Common myeloid progenitor, CD34-positive (primary cell): ENCODE data around the gene AQP1.

ENCODE experiments used
- CTCF ChIA-PET: fragments of 350-600 bp; sonication (Branson Sonifier 250); formaldehyde crosslinking; loops from one replicate; lab custom pipeline; 2021; ENCODE audit warnings: antibody characterized with exemption; lab: Charles Lee
- POLR2A ChIA-PET: fragments of 350-600 bp; sonication (Branson Sonifier 250); formaldehyde crosslinking; loops from one replicate; lab custom pipeline; 2021; ENCODE audit warnings: antibody characterized with exemption; lab: Charles Lee
- DNase-seq, 3 donors: peaks; one replicate each; pipeline versions ENCODE4 v3.0.0 to v3.0.0-alpha.2; 2013
- H3K27ac ChIP-seq, 2 experiments: 1 replicate in 1 of 2; 2 replicates in 1 of 2; pipeline ENCODE4 v1.7.0; 2013; ENCODE audit warnings: inconsistent platforms in 2 of 2, low read length in 2 of 2, mild to moderate bottlenecking in 2 of 2, low read depth in 1 of 2, moderate library complexity in 1 of 2; ENCODE audit not compliant: severe bottlenecking in 2 of 2, insufficient read depth in 1 of 2, poor library complexity in 1 of 2
- H3K27me3 ChIP-seq, 5 experiments: replicated peaks in 2 of 5; 1 replicate in 3 of 5; 2 replicates in 2 of 5; pipeline versions ENCODE4 v1.6.1 to v1.7.0; 2013; ENCODE audit warnings: low read length in 4 of 5, mild to moderate bottlenecking in 2 of 5, moderate library complexity in 2 of 5, inconsistent platforms in 1 of 5; ENCODE audit not compliant: insufficient read depth in 5 of 5, control insufficient read depth in 4 of 5
- H3K36me3 ChIP-seq, 4 experiments: 1 replicate in 2 of 4; 2 replicates in 2 of 4; pipeline versions ENCODE4 v1.6.1 to v1.7.0; 2013; ENCODE audit warnings: low read length in 3 of 4, control low read depth in 1 of 4, mild to moderate bottlenecking in 1 of 4; ENCODE audit not compliant: control insufficient read depth in 4 of 4, insufficient read depth in 4 of 4
- H3K4me1 ChIP-seq, 4 experiments: 1 replicate in 3 of 4; 2 replicates in 1 of 4; pipeline versions ENCODE4 v1.6.1 to v1.7.1; 2013; ENCODE audit warnings: low read length in 3 of 4, mild to moderate bottlenecking in 3 of 4, control low read depth in 1 of 4, inconsistent platforms in 1 of 4, moderate library complexity in 1 of 4; ENCODE audit not compliant: control insufficient read depth in 4 of 4, insufficient read depth in 4 of 4; ENCODE audit errors: control extremely low read depth in 1 of 4
- H3K4me3 ChIP-seq, 7 experiments: 1 replicate in 4 of 7; 2 replicates in 3 of 7; pipeline versions ENCODE4 v1.5.1 to v1.7.0; 2013; ENCODE audit warnings: mild to moderate bottlenecking in 7 of 7, low read length in 6 of 7, moderate library complexity in 6 of 7, inconsistent platforms in 2 of 7, low read depth in 2 of 7, control low read depth in 1 of 7; ENCODE audit not compliant: insufficient read depth in 4 of 7, control insufficient read depth in 1 of 7; ENCODE audit errors: extremely low read depth in 1 of 7
- H3K9me3 ChIP-seq, 5 experiments: 1 replicate in 4 of 5; 2 replicates in 1 of 5; pipeline versions ENCODE4 v1.6.1 to v1.7.1; 2013; ENCODE audit warnings: low read length in 4 of 5, mild to moderate bottlenecking in 2 of 5, inconsistent platforms in 1 of 5, low read depth in 1 of 5, moderate library complexity in 1 of 5; ENCODE audit not compliant: control insufficient read depth in 4 of 5, insufficient read depth in 2 of 5; ENCODE audit errors: control extremely low read depth in 1 of 5
- WGBS: methylation state at CpG from one replicate; pipeline ENCODE4 v1.1.5; 2013; ENCODE audit not compliant: insufficient coverage; 5-methylcytosine and 5-hydroxymethylcytosine counted together

Gene AQP1

DNA sequence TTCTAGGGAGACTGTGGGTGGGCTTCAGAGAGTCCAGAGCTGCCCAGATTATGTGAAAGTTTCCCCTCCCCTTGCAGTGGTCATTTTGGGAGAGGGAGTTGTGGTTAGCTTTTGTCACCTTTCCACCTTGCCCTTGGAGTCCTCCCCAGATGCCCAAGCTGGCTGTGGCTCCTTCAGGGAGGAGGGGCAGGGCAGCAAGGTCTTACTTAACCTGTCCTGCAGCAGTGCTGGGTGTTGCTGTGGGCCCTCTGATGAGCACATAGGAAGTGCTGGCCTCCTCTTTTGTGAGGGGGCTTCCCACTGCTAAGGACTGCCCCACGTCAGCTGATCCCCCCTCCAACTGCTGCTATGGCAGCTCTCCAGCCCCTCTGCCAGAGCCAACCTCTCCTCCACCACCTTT is 17.6 kb upstream of the AQP1 start:
- 86% methylated on average over 1 of the region's 1 CpG for WGBS

DNA sequence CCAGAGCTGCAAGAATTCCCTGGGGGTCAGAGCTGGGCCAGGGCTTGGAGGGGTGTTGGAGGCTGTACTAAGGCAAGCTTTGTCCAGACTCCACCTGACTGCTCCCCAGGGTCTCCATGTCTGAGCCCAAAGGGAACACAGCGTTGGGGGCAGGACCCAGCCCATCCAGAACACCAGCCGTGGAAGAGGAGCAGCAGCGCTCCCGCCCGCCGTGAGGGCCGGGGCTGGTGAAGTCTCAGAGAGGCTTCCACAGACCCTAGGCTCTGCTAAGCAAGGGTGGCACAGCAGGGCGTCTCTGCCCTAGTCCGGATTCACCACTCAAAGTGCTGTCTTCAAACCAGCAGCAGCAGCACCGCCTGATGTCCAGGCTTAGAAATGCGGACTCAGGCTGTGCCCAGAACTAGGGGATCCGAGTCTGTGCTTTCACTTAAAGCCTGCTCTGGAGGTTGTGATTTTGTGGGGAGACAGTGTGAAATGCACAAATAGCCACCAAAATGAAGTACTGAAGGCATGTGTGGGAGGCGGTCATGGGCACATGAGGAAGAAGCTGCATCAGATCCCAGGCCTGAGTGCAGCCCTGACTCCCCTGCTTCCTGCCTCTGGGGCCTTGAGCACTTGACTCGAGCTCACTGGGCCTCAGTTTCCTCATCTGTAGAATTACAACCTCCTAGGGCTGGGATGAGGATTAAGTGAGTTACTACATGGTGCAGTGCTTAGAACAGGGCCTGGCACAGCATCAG is 16.6 kb upstream of the AQP1 start:
- DNase-seq: no peak
- 93% methylated on average over 14 of the region's 14 CpGs for WGBS
- Histone ChIP-seq H3K4me1 (no peaks in the 10 kb centered on the region), H3K9me3 (peaks cover 0 to 11% (median 8%) of the 10 kb centered on the region in 5 experiments), H3K4me3 (no peak overlapping the region), H3K27me3 (peaks cover 0 to 2% (median 0%) of the 10 kb centered on the region in 5 experiments), H3K27ac (no peak overlapping the region), H3K36me3 (no peaks in the 10 kb centered on the region)
- ChIA-PET POLR2A (no interaction called here), CTCF (interaction anchor here (1.2 kb wide), 1 partner anchor 93 kb away, joined by 3 read pairs; no protein-coding TSS in a partner anchor)

More for the DNA sequence above, 17.6 kb upstream of the AQP1 start:
- no peaks in the 10 kb centered on the region for H3K27me3 ChIP-seq
- no peak overlapping the region for H3K27ac ChIP-seq
- ChIA-PET POLR2A (no interaction called here), CTCF (interaction anchor here (1.2 kb wide), 1 partner anchor 92 kb away, joined by 3 read pairs; no protein-coding TSS in a partner anchor)
- H3K9me3 ChIP-seq: peaks cover 0 to 13% (median 8%) of the 10 kb centered on the region in 5 experiments
- H3K4me1 ChIP-seq: no peaks in the 10 kb centered on the region
- no peak for DNase-seq
- H3K4me3 ChIP-seq: no peak overlapping the region
- no peaks in the 10 kb centered on the region for H3K36me3 ChIP-seq

DNA sequence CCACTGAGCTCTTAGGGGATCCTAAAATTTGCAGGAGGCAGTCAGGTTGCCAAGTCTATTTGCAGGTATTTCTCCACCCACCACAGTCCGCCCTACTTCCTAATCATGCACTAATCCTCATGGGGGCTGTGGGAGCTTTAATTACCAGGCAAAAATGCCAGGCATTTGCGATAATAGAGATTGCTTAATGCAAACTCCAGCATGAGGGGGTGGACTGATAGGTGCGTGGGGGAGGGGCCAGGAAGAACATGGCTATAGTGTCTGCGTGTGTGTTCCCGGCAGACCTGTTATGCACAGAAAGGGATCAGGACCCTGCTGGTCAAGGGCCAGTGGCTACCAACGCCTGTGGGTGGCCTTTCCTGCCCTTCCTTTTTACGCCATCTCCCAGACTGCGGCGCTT is 15.6 kb upstream of the AQP1 start:
- ChIA-PET CTCF (no interaction called here), POLR2A (no interaction called here)
- Histone ChIP-seq H3K9me3 (peaks cover 0 to 9% (median 4%) of the 10 kb centered on the region in 5 experiments), H3K4me3 (no peak overlapping the region), H3K4me1 (no peaks in the 10 kb centered on the region), H3K27ac (no peak overlapping the region), H3K27me3 (peaks cover 0 to 2% (median 0%) of the 10 kb centered on the region in 5 experiments), H3K36me3 (no peaks in the 10 kb centered on the region)
- DNase-seq: no peak
- 100% methylated on average over 8 of the region's 9 CpGs for WGBS

DNA sequence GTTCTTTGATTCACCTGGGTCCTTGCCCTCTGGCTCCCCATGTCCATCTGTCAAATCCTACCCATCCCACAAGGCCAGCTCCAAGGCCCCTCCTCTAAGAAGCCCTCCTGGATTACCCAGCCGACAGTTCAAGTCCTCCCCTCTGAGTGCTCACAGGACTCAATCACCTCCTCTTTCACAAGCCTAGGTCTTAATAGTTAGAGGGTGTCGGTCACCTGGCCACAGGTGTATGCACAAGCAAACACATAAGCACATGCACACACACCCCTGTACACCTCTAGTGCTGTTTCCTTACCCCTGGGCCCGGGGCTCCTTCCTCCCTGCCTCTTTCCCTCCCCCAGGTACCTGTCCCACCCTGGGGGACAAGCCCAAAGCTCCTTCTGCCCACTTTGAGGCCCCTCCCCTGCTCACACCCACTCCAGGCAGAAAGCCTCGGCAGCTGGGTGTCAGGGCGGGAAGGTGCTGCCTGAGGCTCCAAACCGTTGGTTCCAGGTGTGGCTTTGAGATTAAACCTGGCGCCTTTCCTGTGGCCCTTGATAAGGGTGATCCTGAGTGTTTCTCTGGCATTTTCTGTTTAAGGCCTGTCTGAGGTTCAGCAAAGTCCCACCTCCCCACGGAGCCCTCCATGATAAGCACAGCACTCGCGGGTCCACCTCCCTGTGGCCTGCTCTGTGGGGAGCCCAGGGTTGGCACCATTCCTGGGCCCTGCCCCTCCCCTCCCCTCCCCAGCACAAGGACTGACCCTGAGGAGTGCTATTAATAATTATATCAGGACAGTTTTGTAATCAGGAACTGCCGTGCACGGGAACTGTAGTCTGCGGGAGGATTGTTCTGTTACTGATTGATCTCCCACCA is 14.6 kb upstream of the AQP1 start:
- peaks cover 0 to 2% (median 0%) of the 10 kb centered on the region in 5 experiments for H3K27me3 ChIP-seq
- H3K9me3 ChIP-seq: peaks cover 0 to under 1% (median 0%) of the 10 kb centered on the region in 5 experiments
- WGBS: 65% methylated on average over 12 of the region's 13 CpGs
- no peaks in the 10 kb centered on the region for H3K36me3 ChIP-seq
- no peak overlapping the region for H3K27ac ChIP-seq
- no peak overlapping the region for H3K4me3 ChIP-seq
- ChIA-PET CTCF (no interaction called here), POLR2A (no interaction called here)
- H3K4me1 ChIP-seq: no peaks in the 10 kb centered on the region
- peak; percentile 40 to 75 (median 57) for DNase-seq

DNA sequence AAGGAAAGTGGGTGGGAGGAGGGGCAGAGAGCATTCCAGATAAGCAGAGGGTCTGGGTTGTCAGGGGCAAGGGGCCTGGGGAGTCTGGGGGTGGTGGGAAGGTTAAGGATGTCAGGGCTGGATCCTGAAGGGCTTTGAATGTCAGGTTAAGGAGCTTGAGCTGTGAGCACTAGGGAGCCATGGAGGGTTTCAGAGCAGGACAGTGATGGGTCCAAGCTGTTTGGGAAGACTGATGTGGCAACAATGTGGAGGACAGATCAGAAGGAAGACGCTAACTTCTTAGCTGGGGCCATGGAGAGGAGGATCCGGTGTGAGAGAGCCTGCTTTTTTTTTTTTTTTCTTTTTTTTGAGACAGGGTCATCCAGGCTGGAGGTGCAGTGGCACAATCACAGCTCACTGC is 13.9 kb upstream of the AQP1 start:
- POLR2A ChIA-PET: no interaction called here
- WGBS: 100% methylated on average over 2 of the region's 2 CpGs
- CTCF ChIA-PET: no interaction called here

DNA sequence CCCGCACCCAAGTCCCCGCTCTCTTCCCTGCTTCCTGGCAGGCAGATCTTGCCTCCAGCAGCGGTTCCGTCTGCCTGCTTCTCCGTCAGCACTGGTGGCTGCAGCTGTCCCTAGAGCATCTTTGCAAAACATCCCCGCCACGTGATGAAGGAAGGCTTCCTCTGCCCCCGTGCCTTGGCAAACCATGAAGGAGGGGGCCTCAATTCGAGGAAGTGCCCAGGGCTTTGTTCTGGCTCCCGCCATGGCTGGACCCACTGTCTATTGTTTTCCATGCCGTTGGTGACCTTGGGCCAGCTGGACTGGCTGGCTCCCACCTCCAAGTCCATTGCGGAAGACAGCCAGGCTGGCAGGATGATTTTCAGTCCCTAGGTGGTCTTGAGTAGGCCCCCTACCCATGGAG is 13.2 kb upstream of the AQP1 start:
- ChIA-PET CTCF (no interaction called here), POLR2A (no interaction called here)

More for the DNA sequence above, 13.9 kb upstream of the AQP1 start:
- Histone ChIP-seq H3K27ac (no peak overlapping the region), H3K9me3 (no peaks in the 10 kb centered on the region), H3K4me1 (no peaks in the 10 kb centered on the region), H3K4me3 (no peak overlapping the region), H3K36me3 (no peaks in the 10 kb centered on the region), H3K27me3 (peaks cover 0 to 2% (median 0%) of the 10 kb centered on the region in 5 experiments)
- no peak for DNase-seq

DNA sequence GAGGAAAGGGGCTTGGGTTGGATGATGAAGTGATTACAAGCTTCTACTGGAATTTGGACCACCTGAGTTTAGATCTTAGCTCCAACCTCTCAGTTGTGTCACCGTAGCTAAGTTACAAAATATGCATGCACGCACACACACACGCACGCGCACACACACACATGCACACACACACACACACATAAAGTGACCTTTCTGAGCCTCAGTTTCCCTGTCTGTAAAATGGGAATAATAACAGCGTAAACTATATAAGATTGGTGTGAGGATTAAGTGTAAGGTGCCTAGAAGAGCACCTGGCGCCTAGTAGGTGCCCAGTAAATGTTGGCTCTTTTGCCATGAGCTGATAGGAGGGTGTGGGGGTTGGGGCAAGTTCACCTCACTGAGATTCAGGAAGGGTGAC is 12.6 kb upstream of the AQP1 start:
- Histone ChIP-seq H3K4me1 (no peaks in the 10 kb centered on the region), H3K4me3 (no peak overlapping the region), H3K9me3 (no peaks in the 10 kb centered on the region), H3K27me3 (peaks cover 0 to 2% (median 0%) of the 10 kb centered on the region in 5 experiments), H3K36me3 (no peaks in the 10 kb centered on the region), H3K27ac (no peak overlapping the region)
- no peak for DNase-seq
- POLR2A ChIA-PET: no interaction called here
- 100% methylated on average over 3 of the region's 7 CpGs for WGBS
- CTCF ChIA-PET: no interaction called here

More for the DNA sequence above, 13.2 kb upstream of the AQP1 start:
- no peaks in the 10 kb centered on the region for H3K4me1 ChIP-seq
- no peaks in the 10 kb centered on the region for H3K36me3 ChIP-seq
- no peak overlapping the region for H3K4me3 ChIP-seq
- WGBS: 79% methylated on average over 11 of the region's 12 CpGs
- DNase-seq: no peak
- no peaks in the 10 kb centered on the region for H3K9me3 ChIP-seq
- peaks cover 0 to 2% (median 0%) of the 10 kb centered on the region in 5 experiments for H3K27me3 ChIP-seq
- no peak overlapping the region for H3K27ac ChIP-seq
